ENCODE results near the gene TNFRSF14. TPM values are rescaled to one million over a fixed set of nuclear protein-coding genes. Genes with fewer than 3 reads are reported as not detected.
"Not testable (repeated sequence)": the region's sequence is repeated elsewhere in the genome, so short reads cannot be mapped to it uniquely, and the experiment has no call there.

TNFRSF14 gene
- total RNA-seq, 2 donors from 2014 or later, result 9.2 to 14.5 TPM

- Histone ChIP-seq H3K4me1 (no peaks in the 10 kb centered on the region), H3K27me3 (no peaks in the 10 kb centered on the region), H3K4me3 (no peak overlapping the region), H3K27ac (no peak overlapping the region), H3K36me3 (no peaks in the 10 kb centered on the region), H3K9me3 (peaks cover 5 to 6% of the 10 kb centered on the region in 2 donors)
- TF ChIP-seq CTCF (IDR thresholded peaks at IDR 0.05), result no peak
- no peak for DNase-seq (ENCODE audit: low spot score)
Measured at GRCh38 chr1:2570332-2570731, 14.2 kb downstream of the TNFRSF14 start.

- H3K4me3 ChIP-seq, result no peak overlapping the region
- H3K27me3 ChIP-seq, result no peaks in the 10 kb centered on the region
- H3K27ac ChIP-seq, result no peak overlapping the region
- no peaks in the 10 kb centered on the region for H3K36me3 ChIP-seq
- no peaks in the 10 kb centered on the region for H3K4me1 ChIP-seq
- H3K9me3 ChIP-seq, result peaks cover 5 to 6% of the 10 kb centered on the region in 2 donors
- no peak for DNase-seq (ENCODE audit: low spot score)
- no peak for TF ChIP-seq CTCF (IDR thresholded peaks at IDR 0.05)
Measured at GRCh38 chr1:2571348-2571747, 15.2 kb downstream of the TNFRSF14 start.

GRCh38 chr1:2573250-2573920, 17.2 kb downstream of the TNFRSF14 start:
- Histone ChIP-seq H3K27me3 (no peaks in the 10 kb centered on the region), H3K27ac (no peak overlapping the region), H3K4me3 (no peak overlapping the region), H3K36me3 (no peaks in the 10 kb centered on the region), H3K4me1 (peaks cover 0 to 12% of the 10 kb centered on the region in 2 donors), H3K9me3 (peaks cover 5 to 6% of the 10 kb centered on the region in 2 donors)
- no peak for TF ChIP-seq CTCF (IDR thresholded peaks at IDR 0.05)
- no peak for DNase-seq (ENCODE audit: low spot score)

- Histone ChIP-seq H3K4me1 (peaks cover 0 to 18% of the 10 kb centered on the region in 2 donors), H3K4me3 (no peak overlapping the region), H3K36me3 (no peaks in the 10 kb centered on the region), H3K9me3 (peaks cover 5 to 6% of the 10 kb centered on the region in 2 donors), H3K27ac (no peak overlapping the region), H3K27me3 (no peaks in the 10 kb centered on the region)
- TF ChIP-seq CTCF (IDR thresholded peaks at IDR 0.05), result no peak
- DNase-seq (ENCODE audit: low spot score), result no peak
Measured at GRCh38 chr1:2574350-2574749, 18.2 kb downstream of the TNFRSF14 start.

GRCh38 chr1:2575801-2576663, 19.9 kb downstream of the TNFRSF14 start:
- Histone ChIP-seq H3K27ac (peak overlapping the region; percentile 17 to 51), H3K4me3 (no peak overlapping the region), H3K36me3 (no peaks in the 10 kb centered on the region), H3K9me3 (peaks cover 5 to 6% of the 10 kb centered on the region in 2 donors), H3K4me1 (peaks cover 0 to 18% of the 10 kb centered on the region in 2 donors), H3K27me3 (no peaks in the 10 kb centered on the region)
- no peak for TF ChIP-seq CTCF (IDR thresholded peaks at IDR 0.05)
- DNase-seq (ENCODE audit: low spot score), result no peak

- DNase-seq (ENCODE audit: low spot score); H3K27me3 ChIP-seq; H3K9me3 ChIP-seq; H3K36me3 ChIP-seq: not testable (repeated sequence)
- Histone ChIP-seq H3K4me3 (peak overlapping the region in 1 of 2 donors; percentile 17), H3K4me1 (peaks cover 0 to 18% of the 10 kb centered on the region in 2 donors), H3K27ac (peak overlapping the region; percentile 49 to 77)
Measured at GRCh38 chr1:2577565-2578075, 21.4 kb downstream of the TNFRSF14 start.
